Measurements from ENCODE around the gene SETD1B.

Gene SETD1B

GRCh38 chr12:121795034-121795968, 8.5 kb upstream of the SETD1B start:
- DNase-seq (ENCODE audit: low spot score) = peak; percentile 93

- peak; percentile 83 for DNase-seq (ENCODE audit: low spot score)
Observed at GRCh38 chr12:121796855-121797751, 6.7 kb upstream of the SETD1B start.

- peak; percentile 84 for DNase-seq (ENCODE audit: low spot score)
Observed at GRCh38 chr12:121797937-121798786, 5.6 kb upstream of the SETD1B start.

- no peak for DNase-seq (ENCODE audit: low spot score)
Observed at GRCh38 chr12:121798787-121799155, 5.0 kb upstream of the SETD1B start.

GRCh38 chr12:121799156-121799841, 4.5 kb upstream of the SETD1B start:
- no peak for DNase-seq (ENCODE audit: low spot score)

GRCh38 chr12:121799842-121800693, 3.7 kb upstream of the SETD1B start:
- DNase-seq (ENCODE audit: low spot score) = peak; percentile 85

GRCh38 chr12:121800694-121801594, 2.9 kb upstream of the SETD1B start:
- peak; percentile 82 for DNase-seq (ENCODE audit: low spot score)

- no peak for DNase-seq (ENCODE audit: low spot score)
Observed at GRCh38 chr12:121801595-121802484, 2.0 kb upstream of the SETD1B start.

GRCh38 chr12:121802485-121802842, 1.3 kb upstream of the SETD1B start:
- DNase-seq (ENCODE audit: low spot score) = no peak

GRCh38 chr12:121802843-121803698, 738 bp upstream of the SETD1B start:
- DNase-seq (ENCODE audit: low spot score) = peak; percentile 96

GRCh38 chr12:121804417-121805111, 755 bp downstream of the SETD1B start:
- no peak for DNase-seq (ENCODE audit: low spot score)

GRCh38 chr12:121805171-121806008, 1.6 kb downstream of the SETD1B start:
- no peak for DNase-seq (ENCODE audit: low spot score)

- DNase-seq (ENCODE audit: low spot score) = no peak
Observed at GRCh38 chr12:121806009-121806545, 2.3 kb downstream of the SETD1B start.

- no peak for DNase-seq (ENCODE audit: low spot score)
Observed at GRCh38 chr12:121806546-121807423, 3.0 kb downstream of the SETD1B start.

All from left forelimb (tissue), 1 donor.